Fibroblast of lung (primary cell): ENCODE results near the gene TWF1. TPM values are rescaled to one million over a fixed set of nuclear protein-coding genes. Genes with fewer than 3 reads are reported as not detected.

Source experiments
- DNase-seq, 2 donors: peaks; one replicate each; pipeline versions ENCODE4 v3.0.0 to v3.0.0-alpha.2; 2010; ENCODE audit warnings: low read depth in 2 of 2
- H2AFZ ChIP-seq: 2 replicates; pipeline ENCODE4 v1.5.1; 2012; ENCODE audit warnings: low read length, control low read depth, inconsistent platforms
- H3K27ac ChIP-seq: 2 replicates; pipeline ENCODE4 v1.5.1; 2011; ENCODE audit warnings: low read length, control low read depth; ENCODE audit not compliant: insufficient read depth
- H3K27me3 ChIP-seq: 2 replicates; pipeline ENCODE4 v1.5.1; 2011; ENCODE audit warnings: mild to moderate bottlenecking, low read length; ENCODE audit not compliant: control insufficient read depth, insufficient read depth
- H3K36me3 ChIP-seq: 2 replicates; pipeline ENCODE4 v1.5.1; 2011; ENCODE audit warnings: low read length; ENCODE audit not compliant: control insufficient read depth, insufficient read depth
- H3K4me1 ChIP-seq: 2 replicates; pipeline ENCODE4 v1.5.1; 2011; ENCODE audit warnings: low read length; ENCODE audit not compliant: control insufficient read depth, insufficient read depth; ENCODE audit errors: extremely low read depth
- H3K4me2 ChIP-seq: 2 replicates; pipeline ENCODE4 v1.5.1; 2011; ENCODE audit warnings: low read length, control low read depth; ENCODE audit not compliant: insufficient read depth; ENCODE audit errors: extremely low read depth
- H3K4me3 ChIP-seq, 4 experiments: fragments of 200-600 bp in 1 of 4; sonication (generic) in 1 of 4; replicated peaks in 1 of 4; 2 replicates each; pipeline ENCODE4 v1.5.1; 2011 to 2016; ENCODE audit warnings: low read length in 4 of 4, low read depth in 3 of 4, mild to moderate bottlenecking in 3 of 4, control low read depth in 2 of 4, inconsistent platforms in 1 of 4, mixed read lengths in 1 of 4; ENCODE audit not compliant: insufficient read depth in 1 of 4; ENCODE audit errors: control extremely low read depth in 1 of 4
- H3K79me2 ChIP-seq: 2 replicates; pipeline ENCODE4 v1.5.1; 2012; ENCODE audit warnings: mild to moderate bottlenecking, low read length, inconsistent platforms; ENCODE audit not compliant: control insufficient read depth, insufficient read depth
- H3K9ac ChIP-seq: 2 replicates; pipeline ENCODE4 v1.5.1; 2011; ENCODE audit warnings: mild to moderate bottlenecking, low read length, control low read depth; ENCODE audit not compliant: insufficient read depth
- H3K9me3 ChIP-seq: 2 replicates; pipeline ENCODE4 v1.5.1; 2012; ENCODE audit warnings: low read depth, low read length; ENCODE audit not compliant: control insufficient read depth, insufficient read depth
- H4K20me1 ChIP-seq: 2 replicates; pipeline ENCODE4 v1.5.1; 2011; ENCODE audit warnings: low read length; ENCODE audit not compliant: control insufficient read depth, insufficient read depth; ENCODE audit errors: extremely low read depth
- EZH2 ChIP-seq: IDR thresholded peaks from 2 replicates; pipeline ENCODE4 v1.5.1; 2012; ENCODE audit warnings: low read length, control low read depth, mild to moderate bottlenecking; ENCODE audit errors: missing control alignments
- polyA plus RNA-seq, 2 donors: library from polyadenylated mRNA; depleted of rRNA in 1 of 2; stranded (reverse) in 1 of 2; unstranded in 1 of 2; fragments of >200 nt; gene quantifications; 2 replicates each; pipeline ENCODE4 v1.2.1, GENCODE V29; 2011 to 2012; ENCODE audit warnings: missing spikeins in 1 of 2
- total RNA-seq: library from RNA; depleted of rRNA; stranded (reverse); fragments of >200 nt; gene quantifications from 2 replicates; pipeline ENCODE4 v1.2.1, GENCODE V29; 2014
- TF ChIP-seq, protein P1 (sequence below), 2 donors: IDR thresholded peaks in 1 of 2; conservative IDR thresholded peaks in 1 of 2; 1 replicate in 1 of 2; 2 replicates in 1 of 2; pipeline ENCODE4 v1.5.1; 2011 to 2012; ENCODE audit warnings: low read length in 2 of 2, control low read depth in 1 of 2, inconsistent platforms in 1 of 2, low read depth in 1 of 2, mild to moderate bottlenecking in 1 of 2

Gene TWF1
- total and polyA plus RNA-seq, 2 donors (not counting 1 experiment from before 2014, with no cell fraction given), result 117 to 140 TPM

DNA sequence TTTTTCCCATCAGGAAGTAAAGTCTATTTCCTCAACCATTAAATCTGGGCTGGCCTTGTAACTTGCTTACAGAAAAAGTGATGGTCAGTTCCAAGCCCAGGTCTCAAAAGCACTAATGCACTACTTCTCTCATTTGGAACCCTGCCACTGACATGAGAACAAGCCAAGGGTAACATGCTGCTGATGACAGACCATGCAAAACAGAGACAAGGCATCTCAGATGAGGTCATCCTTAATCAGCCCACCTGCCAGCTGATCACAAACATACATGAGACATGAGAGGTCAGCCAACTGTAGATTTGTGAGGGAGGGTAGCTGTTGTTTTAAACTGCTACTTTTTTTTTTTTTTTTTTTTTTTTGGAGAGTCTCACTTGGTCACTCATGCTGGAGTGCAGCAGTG is 16.2 kb downstream of the TWF1 start:
- Histone ChIP-seq H3K9me3 (no peaks in the 10 kb centered on the region), H3K4me2 (no peak overlapping the region), H3K36me3 (peaks cover under 1% of the 10 kb centered on the region), H3K9ac (no peak overlapping the region), H2AFZ (no peak overlapping the region), H4K20me1 (no peaks in the 10 kb centered on the region), H3K27me3 (no peaks in the 10 kb centered on the region), H3K4me3 (no peak overlapping the region), H3K4me1 (no peaks in the 10 kb centered on the region), H3K79me2 (no peaks in the 10 kb centered on the region), H3K27ac (no peak overlapping the region)
- TF ChIP-seq, protein P1, sequence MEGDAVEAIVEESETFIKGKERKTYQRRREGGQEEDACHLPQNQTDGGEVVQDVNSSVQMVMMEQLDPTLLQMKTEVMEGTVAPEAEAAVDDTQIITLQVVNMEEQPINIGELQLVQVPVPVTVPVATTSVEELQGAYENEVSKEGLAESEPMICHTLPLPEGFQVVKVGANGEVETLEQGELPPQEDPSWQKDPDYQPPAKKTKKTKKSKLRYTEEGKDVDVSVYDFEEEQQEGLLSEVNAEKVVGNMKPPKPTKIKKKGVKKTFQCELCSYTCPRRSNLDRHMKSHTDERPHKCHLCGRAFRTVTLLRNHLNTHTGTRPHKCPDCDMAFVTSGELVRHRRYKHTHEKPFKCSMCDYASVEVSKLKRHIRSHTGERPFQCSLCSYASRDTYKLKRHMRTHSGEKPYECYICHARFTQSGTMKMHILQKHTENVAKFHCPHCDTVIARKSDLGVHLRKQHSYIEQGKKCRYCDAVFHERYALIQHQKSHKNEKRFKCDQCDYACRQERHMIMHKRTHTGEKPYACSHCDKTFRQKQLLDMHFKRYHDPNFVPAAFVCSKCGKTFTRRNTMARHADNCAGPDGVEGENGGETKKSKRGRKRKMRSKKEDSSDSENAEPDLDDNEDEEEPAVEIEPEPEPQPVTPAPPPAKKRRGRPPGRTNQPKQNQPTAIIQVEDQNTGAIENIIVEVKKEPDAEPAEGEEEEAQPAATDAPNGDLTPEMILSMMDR (conservative IDR thresholded peaks at IDR 0.05 in 1 of 2, IDR thresholded peaks at IDR 0.05 in 1 of 2; ENCODE audit: low read depth in 1 of 2, low read length in 2 of 2), result no peak
- TF ChIP-seq EZH2, result no peak
- peak; percentile 50 to 63 for DNase-seq

DNA sequence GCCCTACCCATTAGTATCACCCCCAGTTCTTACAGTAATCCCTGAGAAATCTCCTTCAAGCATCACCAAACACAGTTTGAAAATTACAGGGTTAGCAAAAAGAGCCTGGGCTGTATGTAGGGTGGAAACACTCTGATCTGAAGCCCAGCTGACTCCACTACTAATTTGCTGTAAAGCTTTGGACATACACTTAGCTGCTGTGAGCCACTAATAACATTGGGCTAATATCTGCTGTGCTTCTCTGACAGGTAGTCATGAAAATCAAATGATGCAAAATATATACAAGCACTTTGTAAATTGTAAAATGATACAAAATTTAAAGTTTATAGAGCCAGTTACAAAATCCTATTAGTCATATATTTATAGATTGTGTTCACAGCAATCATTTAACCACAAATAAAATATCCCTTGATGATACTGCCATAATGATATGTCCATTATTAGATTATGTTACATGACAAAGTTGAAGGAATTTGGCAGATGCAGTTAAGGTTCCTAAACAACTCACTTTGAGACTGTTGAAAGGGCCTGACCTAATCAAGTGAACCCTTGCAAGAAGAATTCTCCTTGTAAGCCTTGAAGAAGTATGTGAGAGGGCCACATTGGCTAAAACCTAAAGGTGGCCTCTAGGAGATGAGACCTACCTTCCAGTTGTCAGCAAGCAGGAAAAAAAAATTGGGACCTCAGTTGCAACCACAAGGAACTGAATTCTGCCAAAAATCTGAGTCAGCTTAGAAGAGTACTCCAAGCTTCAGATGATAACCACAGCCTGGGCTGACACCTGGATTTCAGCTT is 19.0 kb downstream of the TWF1 start:
- Histone ChIP-seq H3K36me3 (peaks cover 2% of the 10 kb centered on the region), H3K4me1 (no peaks in the 10 kb centered on the region), H3K27ac (no peak overlapping the region), H4K20me1 (no peaks in the 10 kb centered on the region), H3K79me2 (no peaks in the 10 kb centered on the region), H3K9me3 (no peaks in the 10 kb centered on the region), H3K27me3 (no peaks in the 10 kb centered on the region), H3K4me3 (no peak overlapping the region), H3K9ac (no peak overlapping the region), H2AFZ (no peak overlapping the region), H3K4me2 (no peak overlapping the region)
- TF ChIP-seq, protein P1 (conservative IDR thresholded peaks at IDR 0.05 in 1 of 2, IDR thresholded peaks at IDR 0.05 in 1 of 2; ENCODE audit: low read depth in 1 of 2, low read length in 2 of 2), result no peak
- no peak for TF ChIP-seq EZH2
- peak; percentile 19 to 49 for DNase-seq

DNA sequence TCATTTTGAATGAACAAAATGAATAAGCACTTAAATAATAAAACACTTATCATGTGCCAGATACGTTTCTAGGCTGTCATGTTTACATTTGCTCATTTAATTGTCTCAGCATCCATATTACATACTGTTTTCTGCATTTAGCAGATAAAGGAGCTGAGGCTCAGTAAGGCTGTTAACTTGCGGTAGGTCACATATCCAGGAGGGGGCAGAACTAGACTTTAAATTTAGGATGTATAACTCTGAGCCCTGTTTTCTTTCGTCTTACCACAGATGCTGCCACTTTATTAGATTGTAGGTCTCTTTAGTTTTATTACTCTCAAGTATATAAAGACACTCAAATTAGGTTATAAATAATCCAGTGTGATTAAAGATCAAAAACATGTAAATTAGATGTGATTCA is 29.6 kb downstream of the TWF1 start:
- Histone ChIP-seq H3K27ac (no peak overlapping the region), H3K4me2 (no peak overlapping the region), H3K27me3 (no peaks in the 10 kb centered on the region), H2AFZ (no peak overlapping the region), H3K4me1 (no peaks in the 10 kb centered on the region), H3K9me3 (no peaks in the 10 kb centered on the region), H4K20me1 (no peaks in the 10 kb centered on the region), H3K4me3 (no peak overlapping the region), H3K79me2 (no peaks in the 10 kb centered on the region), H3K9ac (no peak overlapping the region), H3K36me3 (peaks cover 2% of the 10 kb centered on the region)
- no peak for TF ChIP-seq EZH2
- TF ChIP-seq, protein P1 (conservative IDR thresholded peaks at IDR 0.05 in 1 of 2, IDR thresholded peaks at IDR 0.05 in 1 of 2; ENCODE audit: low read depth in 1 of 2, low read length in 2 of 2), result peak; percentile 33 to 46
- DNase-seq, result peak; percentile 13 to 53
